ENCODE results near the gene PLEKHA7. TPM values are rescaled to one million over a fixed set of nuclear protein-coding genes. Genes with fewer than 3 reads are reported as not detected.

PLEKHA7 gene
- total RNA-seq, 1 donor from 2014 or later, result 1.3 TPM

DNA sequence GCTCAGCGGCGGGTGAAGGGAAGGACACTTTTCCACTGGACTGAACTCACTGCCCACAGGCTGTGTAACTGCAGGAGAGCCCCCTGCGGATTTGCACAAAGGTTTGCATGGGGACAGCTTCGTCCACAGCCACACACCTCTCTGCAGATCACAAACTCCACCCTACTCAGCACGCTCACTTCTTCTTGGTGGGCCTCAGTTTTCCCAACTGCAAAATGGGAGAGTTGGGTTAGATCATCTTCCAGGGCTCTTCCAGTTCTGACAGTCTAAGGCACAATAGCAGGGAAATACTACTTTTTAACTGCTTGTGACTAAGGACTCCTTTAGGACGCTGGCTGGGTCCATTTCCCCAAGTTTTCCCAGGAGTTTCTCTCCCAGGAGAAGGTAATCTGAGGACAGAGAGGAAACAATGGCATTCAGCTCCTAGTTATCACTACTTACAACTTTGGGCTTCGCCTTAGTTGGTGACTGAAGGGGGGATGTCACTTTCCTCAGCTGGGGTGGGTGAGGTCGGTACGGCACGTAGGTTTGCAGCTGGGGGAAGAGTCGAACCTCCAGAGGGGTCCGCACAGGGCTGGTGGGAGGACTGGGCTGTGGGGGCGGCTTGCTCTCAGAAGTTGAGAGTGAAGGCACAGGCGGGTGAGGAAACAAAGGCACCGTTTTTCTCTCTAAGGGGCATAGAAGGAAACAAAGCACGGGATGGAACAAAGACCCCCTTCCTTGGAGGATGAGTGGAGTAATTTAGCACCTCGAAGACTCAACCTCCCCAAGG is 220.0 kb downstream of the PLEKHA7 start:
- intact Hi-C loops (cut with micrococcal nuclease), result no loop called here

DNA sequence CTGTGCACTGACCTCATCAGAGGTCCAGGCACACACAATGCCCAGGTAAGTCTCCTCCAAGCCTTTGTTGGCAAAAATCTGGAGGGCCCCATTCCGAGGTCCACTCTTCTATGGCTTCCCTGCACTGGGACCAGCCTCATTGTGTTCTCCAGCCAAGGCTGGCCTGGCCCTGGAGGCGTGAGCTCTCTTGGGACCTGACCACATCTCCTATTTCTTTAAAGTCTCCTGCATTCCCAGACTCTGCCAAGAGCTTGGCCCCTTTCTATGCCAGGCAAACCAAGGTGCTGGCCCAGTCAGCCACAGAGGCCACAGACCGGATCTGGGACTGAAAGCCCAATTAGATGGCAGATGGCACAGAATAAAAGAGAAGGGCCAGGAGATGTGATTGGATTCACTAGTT is 220.7 kb downstream of the PLEKHA7 start:
- intact Hi-C loops (cut with micrococcal nuclease), result no loop called here

DNA sequence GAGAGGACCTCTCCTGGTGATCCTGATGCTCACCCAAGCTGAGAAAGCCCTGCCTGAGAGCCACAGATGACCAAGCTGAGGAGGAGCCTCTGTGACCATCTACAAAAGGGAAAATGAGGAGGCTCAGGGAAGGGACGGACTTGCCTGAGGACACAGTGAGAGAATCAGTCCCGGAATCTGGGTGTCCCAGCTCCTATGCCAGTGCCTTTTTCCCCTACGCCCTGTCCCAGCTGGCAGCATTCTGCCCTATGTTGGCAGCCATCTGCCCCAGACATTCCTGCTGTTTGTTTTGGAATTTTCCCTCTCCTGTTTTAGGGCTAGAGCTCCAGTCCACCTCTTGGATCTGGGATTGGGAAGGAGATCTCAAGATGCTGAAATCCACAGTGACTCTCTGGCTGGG is 221.2 kb downstream of the PLEKHA7 start:
- intact Hi-C loops (cut with micrococcal nuclease), result no loop called here

DNA sequence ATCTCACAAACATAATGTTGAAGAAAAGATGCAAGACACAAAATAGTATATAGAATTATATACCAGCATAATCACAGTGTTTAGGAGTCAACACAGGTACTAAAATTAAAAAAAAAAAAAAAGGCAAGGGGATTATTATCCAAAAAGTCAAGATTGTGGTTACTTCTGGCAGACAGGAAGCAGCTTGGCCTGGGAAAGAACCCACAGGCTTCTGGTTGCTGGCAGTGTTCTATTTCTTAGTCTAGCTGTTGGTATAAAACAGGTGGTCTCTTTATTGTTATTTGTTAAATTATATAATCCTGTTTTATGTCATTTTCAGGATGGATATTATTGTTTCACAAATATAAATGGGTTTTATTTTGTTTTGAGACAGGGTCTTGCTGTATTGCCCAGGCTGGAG is 221.8 kb downstream of the PLEKHA7 start:
- intact Hi-C loops (cut with micrococcal nuclease), result no loop called here

DNA sequence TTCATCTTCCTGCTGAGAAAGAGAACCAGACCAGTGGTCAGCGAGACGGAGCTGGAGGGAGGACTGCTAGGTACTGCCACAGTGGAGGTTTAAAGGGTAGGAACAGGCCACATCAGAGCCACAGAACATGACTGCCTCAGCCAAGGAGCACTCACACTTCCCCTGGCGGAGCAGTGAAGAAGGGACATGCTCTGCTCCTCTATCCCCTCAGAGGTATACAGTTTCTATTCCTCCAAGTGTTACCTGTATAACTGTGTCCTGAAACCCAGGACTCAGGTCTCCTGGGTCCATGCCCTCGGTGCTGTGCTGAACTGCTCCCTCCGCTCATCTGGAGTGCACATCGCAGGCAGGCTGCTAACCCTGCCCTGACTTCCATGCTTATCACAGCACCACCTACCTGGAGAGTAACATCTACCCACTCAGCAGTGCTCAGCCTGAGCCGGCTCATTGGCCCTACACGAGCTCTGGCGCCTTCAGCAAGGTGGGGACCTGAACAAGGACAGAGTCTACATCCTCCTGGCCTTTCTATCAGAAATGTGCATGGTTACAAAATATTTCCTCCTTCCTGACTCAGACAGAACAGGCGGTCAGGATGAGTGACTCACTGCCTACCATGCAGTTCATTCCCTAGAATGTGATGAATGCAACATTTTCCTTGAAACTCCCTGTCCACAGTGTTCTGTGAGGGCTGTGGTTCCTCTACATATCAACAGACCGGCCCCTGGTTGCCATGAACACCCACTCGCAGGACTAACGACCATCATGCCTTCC is 222.8 kb downstream of the PLEKHA7 start:
- intact Hi-C loops (cut with micrococcal nuclease), result no loop called here

DNA sequence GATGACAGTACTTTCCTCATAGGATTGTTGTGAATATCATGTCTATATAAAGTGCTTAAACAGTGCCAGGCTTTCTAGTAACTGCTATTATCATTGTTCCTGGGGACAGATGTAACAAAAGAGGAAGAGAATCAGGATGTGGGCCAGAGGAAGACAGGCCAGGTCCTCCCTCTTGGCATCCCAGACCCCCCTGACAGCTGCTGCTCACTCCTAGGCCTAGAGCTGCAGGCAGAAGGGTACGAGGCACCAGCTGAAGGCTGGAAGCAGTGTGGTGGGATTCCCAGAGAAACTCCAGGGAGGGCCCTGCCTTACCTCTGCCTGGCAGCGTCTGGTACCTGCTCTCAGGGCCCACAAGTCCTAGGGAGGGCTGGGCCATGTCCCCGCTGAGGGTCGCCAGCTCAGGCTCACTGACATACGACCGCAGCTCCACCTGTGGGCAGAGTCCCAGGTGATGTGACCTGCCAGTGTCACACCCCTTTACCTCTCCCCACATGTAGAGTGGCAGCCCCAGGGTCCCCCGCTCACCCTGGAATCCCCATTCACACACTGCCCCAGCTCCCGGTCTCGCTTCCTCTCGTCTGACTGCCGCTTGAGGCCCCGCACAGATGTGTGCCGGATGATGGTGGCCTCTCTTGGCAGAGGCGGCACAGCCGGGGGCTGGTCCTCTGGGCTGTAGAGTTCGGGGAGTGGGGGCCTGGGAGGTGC is 223.6 kb downstream of the PLEKHA7 start:
- intact Hi-C loops (cut with micrococcal nuclease), result no loop called here

DNA sequence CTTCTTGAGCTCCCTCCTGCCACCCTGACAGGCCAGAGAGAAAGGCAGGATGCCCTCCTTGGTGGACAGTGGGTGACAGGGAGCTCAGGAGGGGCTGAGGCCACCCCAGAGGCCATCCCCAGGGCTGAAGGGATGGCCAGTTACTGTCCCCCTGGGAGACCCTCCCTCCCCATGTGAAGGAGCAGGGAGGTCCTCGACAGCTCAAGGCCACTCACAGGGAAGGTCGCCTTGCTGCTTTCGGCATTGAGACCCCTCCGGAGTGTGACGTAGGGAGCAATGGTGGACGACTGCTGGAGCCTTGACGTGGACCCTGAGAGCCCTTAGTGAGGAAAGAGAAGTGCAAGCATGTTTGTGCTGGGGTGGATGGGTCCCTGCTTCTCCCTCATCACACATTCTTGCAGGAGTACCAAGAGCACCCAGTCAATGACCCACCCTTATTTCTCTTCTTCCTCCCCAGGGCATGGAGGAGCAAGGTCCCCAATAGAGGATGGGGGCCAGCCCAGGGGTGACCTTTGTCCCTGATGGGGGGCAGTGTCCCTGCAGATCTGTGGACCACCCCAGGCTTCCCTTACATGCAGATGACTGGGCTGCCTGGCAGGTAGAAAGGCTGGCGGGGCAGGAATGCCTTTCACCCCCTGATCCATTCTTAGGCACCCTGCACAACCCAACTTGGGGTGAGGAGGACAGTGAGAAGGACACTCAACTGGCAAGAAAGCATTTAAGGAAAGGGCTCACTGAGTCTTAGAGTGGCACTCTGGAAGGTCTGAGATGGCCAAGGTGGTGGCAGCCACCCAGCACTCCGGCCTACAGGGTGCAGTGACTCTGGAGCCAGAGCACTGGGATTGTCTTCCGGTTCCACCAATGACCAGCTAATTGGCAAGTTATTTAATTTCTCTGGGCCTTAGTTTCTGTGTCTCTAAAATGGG is 224.4 kb downstream of the PLEKHA7 start:
- intact Hi-C loops (cut with micrococcal nuclease), result loop anchor here (5.0 kb wide), 1 partner anchor 287 kb away; the partner anchor contains the start of gene RPS13

DNA sequence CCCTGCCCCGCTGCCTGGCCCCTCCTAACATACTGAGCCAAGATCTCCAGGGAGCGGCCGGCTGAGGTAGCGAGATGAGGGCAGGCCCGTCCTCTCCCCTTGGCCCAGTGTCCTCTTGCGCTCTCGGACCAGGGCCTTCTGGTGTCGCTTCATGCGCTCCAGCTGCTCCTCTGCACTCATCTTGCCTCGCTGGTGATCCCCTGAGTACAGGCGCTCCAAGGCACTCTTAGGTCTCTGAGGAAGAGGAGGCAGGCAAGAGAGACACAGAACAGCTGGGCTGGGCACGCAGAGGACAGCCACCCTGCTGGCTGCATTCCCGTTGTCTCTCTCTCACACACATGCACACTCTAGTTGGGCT is 225.2 kb downstream of the PLEKHA7 start:
- intact Hi-C loops (cut with micrococcal nuclease), result loop anchor here (5.0 kb wide), 1 partner anchor 288 kb away; the partner anchor contains the start of gene RPS13

DNA sequence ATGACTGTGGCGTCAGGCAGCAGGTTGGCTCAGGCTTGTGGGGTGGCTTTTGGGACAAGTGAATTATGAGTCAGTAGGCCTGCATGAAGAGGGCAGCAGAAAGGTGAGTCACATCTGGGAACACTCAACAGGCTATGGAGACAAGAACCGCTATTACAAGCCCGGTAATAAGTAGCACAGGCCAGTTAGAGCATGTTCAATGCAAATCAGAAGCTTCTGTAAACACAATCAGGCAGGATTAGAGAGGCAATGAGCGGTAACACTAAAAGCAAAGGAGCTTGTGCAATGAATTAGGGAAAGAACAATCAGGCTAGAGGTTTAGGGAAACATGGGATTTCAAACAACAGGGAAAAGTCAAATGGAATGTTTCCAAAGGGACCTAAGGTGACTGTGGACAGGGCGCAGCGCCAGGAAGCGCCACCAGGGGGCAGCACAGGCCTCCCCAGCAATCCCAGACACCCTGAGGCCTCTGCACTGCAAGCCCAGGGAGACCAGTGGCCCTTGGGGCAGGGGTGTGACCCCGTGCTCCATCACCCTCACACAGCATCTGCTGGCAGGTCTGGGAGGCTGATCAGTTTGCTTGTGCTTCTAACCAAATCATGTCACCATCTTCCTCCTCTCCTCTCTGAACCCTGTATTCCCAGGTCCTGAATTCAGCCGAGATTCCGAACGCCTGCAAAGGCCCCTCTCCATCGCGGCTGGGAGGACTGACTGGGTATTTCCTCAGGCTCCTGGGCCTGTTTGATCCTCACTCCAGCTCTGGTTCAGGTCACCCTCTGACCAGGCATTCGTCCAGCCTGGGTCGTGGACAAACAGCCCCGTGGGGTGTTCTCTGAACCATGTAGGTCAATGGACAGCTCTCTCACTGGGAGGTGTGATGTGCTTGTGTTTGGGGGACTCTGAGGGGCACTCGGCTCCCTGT is 225.8 kb downstream of the PLEKHA7 start:
- intact Hi-C loops (cut with micrococcal nuclease), result loop anchor here (5.0 kb wide), 1 partner anchor 289 kb away; the partner anchor contains the start of gene RPS13

DNA sequence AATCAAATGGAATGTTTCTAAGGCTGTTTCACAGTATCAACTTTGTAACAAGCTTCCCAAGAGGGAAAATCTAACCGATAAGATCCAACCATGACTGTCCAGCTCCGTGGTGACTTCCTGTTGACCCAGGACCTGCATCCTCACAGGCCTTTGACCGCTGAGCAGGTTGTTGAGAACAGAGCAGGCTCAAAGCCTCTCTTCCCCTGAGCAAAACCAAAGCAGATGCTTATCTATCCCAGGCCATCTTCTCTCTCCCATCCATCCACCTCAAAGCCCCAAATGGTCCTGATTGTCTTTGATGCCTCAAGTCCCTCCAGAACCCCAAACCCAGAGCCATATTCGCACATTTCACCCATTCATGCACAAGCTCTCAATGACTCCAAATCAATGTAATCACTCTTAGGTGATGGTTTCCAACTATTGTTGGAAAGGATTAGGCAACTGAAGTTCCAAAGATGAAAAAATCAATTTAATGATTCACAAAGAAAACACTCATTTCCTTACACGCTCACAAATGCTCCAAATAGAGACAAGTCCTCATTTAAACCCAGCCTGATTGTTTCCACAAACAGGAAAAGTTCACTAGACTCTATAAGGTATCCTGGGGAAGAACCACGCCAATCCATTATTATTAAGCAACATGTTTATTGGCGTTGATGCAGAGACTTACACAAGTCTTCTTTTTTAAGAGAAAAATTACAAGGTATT is 227.0 kb downstream of the PLEKHA7 start:
- intact Hi-C loops (cut with micrococcal nuclease), result loop anchor here (5.0 kb wide), 1 partner anchor 290 kb away; the partner anchor contains the start of gene RPS13

DNA sequence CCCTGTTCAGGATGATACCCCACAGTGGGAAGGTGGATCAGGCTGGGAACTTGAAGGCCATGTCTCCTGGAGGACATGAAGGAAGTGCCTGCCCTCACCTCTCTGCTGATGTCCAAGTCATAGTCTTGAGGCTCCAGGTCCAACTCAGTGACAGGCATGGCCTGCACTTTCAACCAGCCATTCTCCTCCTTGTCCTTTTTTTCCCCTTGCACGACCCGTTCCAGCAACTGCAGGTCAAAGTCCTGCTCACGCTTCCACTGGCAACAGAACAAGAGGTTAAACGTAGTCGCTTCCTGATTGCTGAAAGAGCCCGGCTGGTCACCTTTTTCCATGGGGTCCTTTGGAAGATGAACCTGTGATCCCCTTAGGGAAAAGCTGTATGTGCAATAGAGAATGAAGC is 228.1 kb downstream of the PLEKHA7 start:
- intact Hi-C loops (cut with micrococcal nuclease), result loop anchor here (5.0 kb wide), 1 partner anchor 291 kb away; the partner anchor contains the start of gene RPS13

DNA sequence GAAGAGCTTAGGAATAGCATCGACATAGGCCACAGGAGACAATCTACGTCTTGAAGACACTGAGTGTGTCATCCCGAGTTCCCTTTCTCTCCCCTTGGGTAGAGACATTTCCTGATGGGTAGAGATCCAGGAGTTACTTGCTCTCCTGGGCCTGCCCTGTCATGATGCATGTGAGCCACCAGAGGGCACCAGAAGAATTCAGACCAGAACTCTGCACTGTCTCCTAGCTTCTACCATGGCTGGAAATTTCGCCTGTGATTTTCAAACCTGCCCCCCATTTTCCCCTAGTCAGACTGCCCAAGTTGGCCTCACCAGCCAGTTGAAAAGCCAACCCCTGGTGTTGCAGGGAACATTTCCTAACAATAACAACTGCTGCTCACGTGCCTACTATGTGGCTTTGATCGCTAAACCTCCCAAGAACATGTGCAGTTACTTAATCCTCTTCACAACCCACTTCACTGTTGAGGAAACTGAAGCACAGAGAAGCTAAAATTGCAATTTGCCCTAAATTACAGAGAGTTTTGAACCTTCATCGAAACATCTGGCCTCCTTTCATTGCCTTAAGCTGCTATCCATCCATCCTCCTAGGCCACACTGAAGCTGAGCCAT is 228.6 kb downstream of the PLEKHA7 start:
- intact Hi-C loops (cut with micrococcal nuclease), result loop anchor here (1.0 to 5.0 kb wide), 2 partner anchors 35 to 292 kb away; partner anchors contain the start of gene RPS13

DNA sequence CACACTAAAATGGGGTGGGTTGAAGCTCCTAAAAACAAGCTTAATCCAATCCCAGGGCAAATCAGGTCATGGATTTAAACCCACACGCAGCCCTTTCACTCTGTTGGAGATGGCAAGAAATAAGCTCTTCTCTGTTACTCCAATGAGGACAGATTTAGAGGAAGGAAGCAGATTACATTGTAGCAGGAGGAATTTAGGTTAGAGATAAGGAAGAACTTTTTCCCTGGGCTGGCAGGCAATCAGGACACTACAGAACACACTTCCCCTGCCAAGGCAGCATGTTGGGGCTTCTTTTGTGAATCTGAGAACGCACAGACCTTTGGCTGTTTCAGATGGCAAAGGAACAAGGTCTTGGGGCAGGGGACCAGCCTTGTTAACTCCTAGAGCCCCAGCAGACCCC is 229.5 kb downstream of the PLEKHA7 start:
- intact Hi-C loops (cut with micrococcal nuclease), result loop anchor here (1.0 to 5.0 kb wide), 2 partner anchors 36 to 293 kb away; partner anchors contain the start of gene RPS13

DNA sequence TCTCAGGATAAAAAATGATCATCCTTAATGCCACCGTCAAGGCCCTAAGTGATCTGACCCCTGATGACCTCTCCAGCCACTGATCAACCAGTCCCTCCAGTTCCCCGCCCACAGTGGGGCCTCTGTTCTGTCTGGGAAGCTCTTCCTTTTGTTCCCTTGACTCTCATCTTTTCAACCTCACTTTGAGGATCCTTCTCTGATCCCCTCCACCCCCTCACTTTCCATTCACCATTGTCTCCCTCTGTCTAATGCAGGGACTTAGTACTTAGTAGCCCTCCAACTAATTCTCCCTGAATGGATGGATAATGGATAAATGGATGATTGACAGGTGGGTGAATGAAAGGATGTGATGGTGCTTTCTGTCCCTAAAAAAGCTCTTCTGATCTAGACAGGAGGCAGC is 230.1 kb downstream of the PLEKHA7 start:
- intact Hi-C loops (cut with micrococcal nuclease), result no loop called here

DNA sequence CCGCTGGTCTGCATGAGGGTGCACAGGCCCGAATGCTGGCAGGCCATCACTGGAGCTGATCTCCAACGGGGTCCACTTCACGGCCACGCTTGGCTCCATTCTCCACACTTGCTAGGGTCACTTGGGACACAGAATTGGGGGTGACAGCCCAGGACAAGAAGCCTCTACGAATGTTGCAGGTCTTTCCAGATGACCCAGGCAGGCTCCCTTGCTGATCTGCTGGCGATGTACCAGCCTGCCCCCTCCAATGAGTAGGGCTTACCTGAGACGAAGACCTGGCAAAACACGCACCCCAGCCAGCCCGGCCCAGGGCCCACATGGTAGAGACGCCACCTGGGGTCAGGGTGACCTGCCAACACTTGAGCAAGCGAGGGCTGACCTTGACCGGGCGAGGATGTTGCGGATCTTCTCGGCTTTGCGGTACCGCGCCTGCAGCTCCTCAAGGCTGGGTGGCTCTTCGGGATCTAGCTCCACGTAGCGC is 230.9 kb downstream of the PLEKHA7 start:
- intact Hi-C loops (cut with micrococcal nuclease), result no loop called here

DNA sequence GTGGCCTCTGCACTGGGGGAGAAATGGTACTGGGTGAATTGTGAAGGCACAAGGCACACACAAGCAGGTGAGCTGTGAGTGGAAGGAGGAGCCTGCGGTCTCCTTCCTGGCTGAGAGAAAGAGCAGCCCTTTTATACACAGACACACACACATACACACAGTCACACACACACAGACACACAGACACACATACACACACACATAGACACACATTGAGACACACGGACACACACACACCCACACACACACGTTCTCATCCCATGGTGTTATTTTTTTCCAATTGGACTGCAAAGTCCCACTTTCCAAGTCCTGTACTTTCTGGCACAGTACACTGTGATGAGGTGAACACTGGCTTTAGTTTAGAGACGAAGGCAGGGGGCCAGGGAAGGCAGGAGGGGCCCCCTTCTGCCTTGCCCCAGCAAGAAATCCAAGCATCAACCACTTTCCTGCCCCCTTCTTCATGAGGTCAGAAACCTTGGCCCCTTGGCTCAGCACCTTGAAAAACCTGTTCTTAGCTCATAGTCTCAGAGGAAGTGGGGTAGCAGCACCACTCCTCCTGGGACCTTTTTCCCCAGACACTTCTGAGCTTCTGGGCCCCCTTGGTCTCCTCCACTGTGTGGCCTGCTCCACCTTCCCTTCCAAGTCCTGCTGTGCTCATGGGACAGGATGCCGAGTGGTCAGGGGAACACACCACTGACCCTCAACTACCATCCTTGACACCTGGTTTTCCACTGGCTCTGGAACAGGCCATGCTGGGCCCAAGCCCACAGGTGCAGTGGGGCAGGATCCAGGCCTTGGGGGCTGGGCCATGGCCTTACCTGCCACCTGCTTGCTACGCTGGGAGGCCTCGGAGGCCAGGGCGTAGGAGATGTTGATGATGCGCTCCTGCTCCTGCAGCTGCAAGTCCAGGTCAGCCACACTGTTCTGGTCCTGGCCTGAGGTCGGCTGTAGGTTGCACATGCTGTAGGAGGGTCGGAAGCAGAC is 232.0 kb downstream of the PLEKHA7 start:
- intact Hi-C loops (cut with micrococcal nuclease), result no loop called here

All from T-helper 1 cell treated with Interleukin-12 subunit alpha and Interleukin-12 subunit beta and Interleukin-4 antibody, amounts not matched to agents 30 ng/mL and 1 ng/mL, for 36 hours (primary cell).